A673 (cell line): ENCODE results near the gene ST8SIA5. TPM values are rescaled to one million over a fixed set of nuclear protein-coding genes. Genes with fewer than 3 reads are reported as not detected.

Experiments
- BruUV-seq: library from RNA; stranded (reverse); fragments of 400-500 nt; replicated peaks from 2 replicates; lab custom pipeline; 2021; lab: Mats Ljungman, UMichigan
- CTCF ChIA-PET: fragments of 300-600 bp; sonication (Branson Sonifier 250); formaldehyde crosslinking; loops from one replicate; lab custom pipeline; 2022; ENCODE audit warnings: antibody characterized with exemption; lab: Charles Lee
- POLR2A ChIA-PET: fragments of 300-600 bp; sonication (Branson Sonifier 250); formaldehyde crosslinking; loops from one replicate; lab custom pipeline; 2022; ENCODE audit warnings: antibody characterized with exemption; ENCODE audit not compliant: low non-redundant PET; lab: Charles Lee
- DNase-seq: peaks from one replicate; pipeline ENCODE4 v3.0.0-alpha.2; 2015; ENCODE audit warnings: low spot score
- H3K27ac ChIP-seq: fragments of 200-600 bp; sonication (generic); 2 replicates; pipeline ENCODE4 v1.5.1; 2016; ENCODE audit warnings: mixed run types, low read depth, mild to moderate bottlenecking, mixed read lengths, antibody characterized with exemption, low read length; ENCODE audit not compliant: poor library complexity, severe bottlenecking
- H3K27me3 ChIP-seq: fragments of 200-600 bp; sonication (generic); replicated peaks from 2 replicates; pipeline ENCODE4 v1.6.1; 2017; ENCODE audit warnings: mixed run types, low read depth, mild to moderate bottlenecking, mixed read lengths, antibody characterized with exemption, low read length; ENCODE audit not compliant: insufficient read depth, poor library complexity
- H3K36me3 ChIP-seq: fragments of 200-600 bp; sonication (generic); 2 replicates; pipeline ENCODE4 v1.6.1; 2016; ENCODE audit warnings: mixed run types, mild to moderate bottlenecking, mixed read lengths, antibody characterized with exemption, low read length; ENCODE audit not compliant: insufficient read depth, poor library complexity, severe bottlenecking
- H3K4me1 ChIP-seq: fragments of 200-600 bp; sonication (generic); 2 replicates; pipeline ENCODE4 v1.6.1; 2017; ENCODE audit warnings: mixed run types, mild to moderate bottlenecking, mixed read lengths, antibody characterized with exemption, low read length; ENCODE audit not compliant: insufficient read depth, poor library complexity, severe bottlenecking
- H3K4me3 ChIP-seq: fragments of 200-600 bp; sonication (generic); 2 replicates; pipeline ENCODE4 v1.5.1; 2016; ENCODE audit warnings: low read depth, mixed run types, mild to moderate bottlenecking, mixed read lengths, low read length; ENCODE audit not compliant: poor library complexity, severe bottlenecking
- H3K9me3 ChIP-seq: fragments of 200-600 bp; sonication (generic); 2 replicates; pipeline ENCODE4 v1.6.1; 2016; ENCODE audit warnings: mixed run types, low read depth, mild to moderate bottlenecking, mixed read lengths, antibody characterized with exemption, low read length; ENCODE audit not compliant: poor library complexity, severe bottlenecking
- EZH2 ChIP-seq: fragments of 200-600 bp; sonication (generic); IDR thresholded peaks from 2 replicates; pipeline ENCODE4 v1.6.1; 2017; ENCODE audit warnings: borderline replicate concordance, low read depth, mild to moderate bottlenecking, mixed read lengths, antibody characterized with exemption, low read length; ENCODE audit not compliant: poor library complexity, severe bottlenecking
- intact Hi-C: fragments of 100-400 bp; cut with micrococcal nuclease; formaldehyde crosslinking; loops from one replicate; pipeline ENCODE4 v1.10.0; 2022; ENCODE audit not compliant: unreplicated experiment
- total RNA-seq: library from RNA; stranded (reverse); gene quantifications from 2 replicates; pipeline ENCODE4 v1.2.3, GENCODE V29; 2021
- TF ChIP-seq, protein P1 (sequence below): fragments of 300-800, 200-600 bp; sonication (generic); conservative IDR thresholded peaks from 2 replicates; pipeline ENCODE4 v1.5.1; 2017; ENCODE audit warnings: low read depth, mild to moderate bottlenecking, antibody characterized with exemption, low read length, moderate library complexity, mixed read lengths

The ST8SIA5 gene
- total RNA-seq, 1 experiment from 2014 or later: 17.9 TPM

GRCh38 chr18:46793565-46793964 lies 36.7 kb upstream of the ST8SIA5 start:
- POLR2A ChIA-PET: interaction anchor here (0.6 kb wide), 1 partner anchor 9 kb away, joined by 20 read pairs; no protein-coding TSS in a partner anchor
- no peaks in the 10 kb centered on the region for H3K36me3 ChIP-seq
- H3K4me3 ChIP-seq: no peak overlapping the region
- no peak overlapping the region for H3K27ac ChIP-seq
- no peak for TF ChIP-seq EZH2
- TF ChIP-seq, protein P1, sequence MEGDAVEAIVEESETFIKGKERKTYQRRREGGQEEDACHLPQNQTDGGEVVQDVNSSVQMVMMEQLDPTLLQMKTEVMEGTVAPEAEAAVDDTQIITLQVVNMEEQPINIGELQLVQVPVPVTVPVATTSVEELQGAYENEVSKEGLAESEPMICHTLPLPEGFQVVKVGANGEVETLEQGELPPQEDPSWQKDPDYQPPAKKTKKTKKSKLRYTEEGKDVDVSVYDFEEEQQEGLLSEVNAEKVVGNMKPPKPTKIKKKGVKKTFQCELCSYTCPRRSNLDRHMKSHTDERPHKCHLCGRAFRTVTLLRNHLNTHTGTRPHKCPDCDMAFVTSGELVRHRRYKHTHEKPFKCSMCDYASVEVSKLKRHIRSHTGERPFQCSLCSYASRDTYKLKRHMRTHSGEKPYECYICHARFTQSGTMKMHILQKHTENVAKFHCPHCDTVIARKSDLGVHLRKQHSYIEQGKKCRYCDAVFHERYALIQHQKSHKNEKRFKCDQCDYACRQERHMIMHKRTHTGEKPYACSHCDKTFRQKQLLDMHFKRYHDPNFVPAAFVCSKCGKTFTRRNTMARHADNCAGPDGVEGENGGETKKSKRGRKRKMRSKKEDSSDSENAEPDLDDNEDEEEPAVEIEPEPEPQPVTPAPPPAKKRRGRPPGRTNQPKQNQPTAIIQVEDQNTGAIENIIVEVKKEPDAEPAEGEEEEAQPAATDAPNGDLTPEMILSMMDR: peak; percentile 30; the same call in 1 of the 2 replicates
- no peaks in the 10 kb centered on the region for H3K4me1 ChIP-seq
- CTCF ChIA-PET: no interaction called here
- H3K9me3 ChIP-seq: no peaks in the 10 kb centered on the region
- intact Hi-C loops: no loop called here
- H3K27me3 ChIP-seq: no peaks in the 10 kb centered on the region
- BruUV-seq: no TSS peak
- DNase-seq: peak; percentile 18

GRCh38 chr18:46789088-46789487 lies 32.2 kb upstream of the ST8SIA5 start:
- no peak overlapping the region for H3K27ac ChIP-seq
- no peak overlapping the region for H3K4me3 ChIP-seq
- H3K27me3 ChIP-seq: no peaks in the 10 kb centered on the region
- no TSS peak for BruUV-seq
- intact Hi-C loops: no loop called here
- DNase-seq: no peak
- TF ChIP-seq EZH2: no peak
- TF ChIP-seq, protein P1: no peak
- ChIA-PET POLR2A (no interaction called here), CTCF (no interaction called here)
- H3K9me3 ChIP-seq: peaks cover 4% of the 10 kb centered on the region
- no peaks in the 10 kb centered on the region for H3K4me1 ChIP-seq
- peaks cover 3% of the 10 kb centered on the region for H3K36me3 ChIP-seq

DNA sequence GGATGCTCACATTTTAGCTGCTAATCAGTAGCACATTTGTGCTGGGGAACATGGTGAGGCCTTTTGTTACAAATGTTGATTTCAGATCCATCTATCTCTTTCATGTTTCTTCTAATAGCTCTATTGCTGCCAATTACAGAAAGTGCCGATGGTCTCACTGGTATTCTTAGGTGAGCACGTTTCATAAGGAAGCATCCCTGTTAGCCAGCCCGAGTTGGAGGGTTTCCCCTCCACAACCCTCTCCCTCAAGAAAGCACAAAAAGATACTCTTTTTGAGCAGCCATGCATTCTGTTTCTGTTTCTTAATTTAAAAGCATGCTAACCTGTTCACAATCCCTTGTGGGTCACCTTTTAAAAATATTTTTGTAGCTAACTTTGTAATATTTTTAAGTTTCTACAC lies 30.8 kb upstream of the ST8SIA5 start:
- H3K27ac ChIP-seq: no peak overlapping the region
- H3K4me3 ChIP-seq: no peak overlapping the region
- intact Hi-C loops: no loop called here
- peaks cover 3% of the 10 kb centered on the region for H3K36me3 ChIP-seq
- H3K4me1 ChIP-seq: no peaks in the 10 kb centered on the region
- DNase-seq: no peak
- ChIA-PET CTCF (no interaction called here), POLR2A (no interaction called here)
- peaks cover 4% of the 10 kb centered on the region for H3K9me3 ChIP-seq
- TF ChIP-seq, protein P1: no peak
- no peak for TF ChIP-seq EZH2
- H3K27me3 ChIP-seq: no peaks in the 10 kb centered on the region
- BruUV-seq: no TSS peak
